Epithelial cell of esophagus (primary cell): ENCODE measurements around the gene MRAP2.
"Not testable (repeated sequence)": the region's sequence is repeated elsewhere in the genome, so short reads cannot be mapped to it uniquely, and the experiment has no call there.

Source experiments
- DNase-seq: peaks from one replicate; pipeline ENCODE4 v3.0.0; 2010; ENCODE audit warnings: low read depth
- H3K4me3 ChIP-seq: 2 replicates; pipeline ENCODE4 v1.5.1; 2011; ENCODE audit warnings: mild to moderate bottlenecking, low read length, control low read depth
- TF ChIP-seq, protein P1 (sequence below): IDR thresholded peaks from 2 replicates; pipeline ENCODE4 v1.5.1; 2011; ENCODE audit warnings: low read depth, mild to moderate bottlenecking, low read length, control low read depth, inconsistent platforms; ENCODE audit not compliant: insufficient read depth; ENCODE audit errors: missing control alignments

The MRAP2 gene

DNA sequence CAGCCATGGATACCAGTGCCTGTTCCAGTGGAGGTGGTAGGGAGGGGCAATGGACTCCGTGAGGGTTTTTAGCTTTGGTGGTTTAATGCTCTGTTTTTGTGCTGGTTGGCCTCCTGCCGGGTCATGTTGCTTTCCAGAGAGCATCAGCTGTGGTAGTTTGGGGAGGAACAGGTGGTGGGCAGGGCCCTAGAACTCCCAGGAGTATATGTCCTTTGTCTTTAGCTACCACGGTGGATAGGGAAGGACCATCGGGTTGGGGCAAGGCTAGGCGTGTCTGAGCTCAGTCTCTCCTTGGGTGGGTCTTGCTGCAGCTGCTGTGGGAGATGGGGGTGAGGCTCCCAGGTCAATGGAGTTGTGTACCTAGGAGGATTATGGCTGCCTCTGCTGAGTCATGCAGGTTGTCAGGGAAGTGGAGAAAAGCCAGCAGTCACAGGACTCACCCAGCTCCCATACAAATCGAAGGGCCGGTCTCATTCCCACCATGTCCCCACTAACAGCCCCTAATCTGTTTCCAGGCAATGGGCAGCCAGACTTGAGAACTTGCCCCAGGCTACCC, 38.9 kb downstream of the MRAP2 start:
- peak; percentile 31 for DNase-seq
- TF ChIP-seq, protein P1, sequence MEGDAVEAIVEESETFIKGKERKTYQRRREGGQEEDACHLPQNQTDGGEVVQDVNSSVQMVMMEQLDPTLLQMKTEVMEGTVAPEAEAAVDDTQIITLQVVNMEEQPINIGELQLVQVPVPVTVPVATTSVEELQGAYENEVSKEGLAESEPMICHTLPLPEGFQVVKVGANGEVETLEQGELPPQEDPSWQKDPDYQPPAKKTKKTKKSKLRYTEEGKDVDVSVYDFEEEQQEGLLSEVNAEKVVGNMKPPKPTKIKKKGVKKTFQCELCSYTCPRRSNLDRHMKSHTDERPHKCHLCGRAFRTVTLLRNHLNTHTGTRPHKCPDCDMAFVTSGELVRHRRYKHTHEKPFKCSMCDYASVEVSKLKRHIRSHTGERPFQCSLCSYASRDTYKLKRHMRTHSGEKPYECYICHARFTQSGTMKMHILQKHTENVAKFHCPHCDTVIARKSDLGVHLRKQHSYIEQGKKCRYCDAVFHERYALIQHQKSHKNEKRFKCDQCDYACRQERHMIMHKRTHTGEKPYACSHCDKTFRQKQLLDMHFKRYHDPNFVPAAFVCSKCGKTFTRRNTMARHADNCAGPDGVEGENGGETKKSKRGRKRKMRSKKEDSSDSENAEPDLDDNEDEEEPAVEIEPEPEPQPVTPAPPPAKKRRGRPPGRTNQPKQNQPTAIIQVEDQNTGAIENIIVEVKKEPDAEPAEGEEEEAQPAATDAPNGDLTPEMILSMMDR = no peak
- H3K4me3 ChIP-seq = no peak overlapping the region

DNA sequence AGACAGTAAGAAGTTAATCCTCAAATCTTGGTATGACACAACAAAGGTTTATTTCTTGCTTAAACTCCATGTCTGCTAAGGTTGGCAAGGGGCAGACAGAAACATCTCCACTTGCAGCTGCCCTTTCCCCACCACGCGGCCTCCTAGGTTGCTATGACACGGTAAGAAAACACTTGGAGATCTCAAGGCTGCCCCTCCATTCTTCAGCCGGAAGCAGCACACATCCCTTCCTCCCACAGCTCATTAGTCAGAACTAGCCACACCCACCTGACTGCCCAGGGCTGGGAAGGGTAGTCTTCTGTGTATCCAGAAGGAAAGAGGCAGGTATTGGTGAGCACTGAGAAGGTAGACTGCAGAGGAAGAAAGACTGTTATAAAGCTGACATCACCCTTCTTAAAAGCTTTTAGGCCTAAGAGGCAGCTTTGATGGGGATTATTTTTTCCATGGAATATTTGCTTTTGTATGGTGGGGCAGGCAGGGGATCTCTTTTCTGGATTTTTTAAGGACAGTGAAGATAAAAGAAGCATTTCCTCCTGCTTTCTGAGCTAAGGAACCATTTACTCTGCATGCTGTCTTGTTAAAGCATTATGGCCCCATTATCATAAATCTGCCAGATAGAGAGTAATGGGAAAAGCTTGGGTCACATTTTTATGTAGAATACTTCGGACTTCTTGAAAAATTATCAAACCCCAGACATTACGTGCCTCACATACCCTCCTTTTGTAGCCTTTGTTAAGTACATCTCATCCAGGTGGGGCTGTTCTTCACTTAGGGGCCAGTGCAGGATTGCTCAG, 41.6 kb downstream of the MRAP2 start:
- TF ChIP-seq, protein P1 = no peak
- H3K4me3 ChIP-seq = no peak overlapping the region
- DNase-seq = peak; percentile 72

DNA sequence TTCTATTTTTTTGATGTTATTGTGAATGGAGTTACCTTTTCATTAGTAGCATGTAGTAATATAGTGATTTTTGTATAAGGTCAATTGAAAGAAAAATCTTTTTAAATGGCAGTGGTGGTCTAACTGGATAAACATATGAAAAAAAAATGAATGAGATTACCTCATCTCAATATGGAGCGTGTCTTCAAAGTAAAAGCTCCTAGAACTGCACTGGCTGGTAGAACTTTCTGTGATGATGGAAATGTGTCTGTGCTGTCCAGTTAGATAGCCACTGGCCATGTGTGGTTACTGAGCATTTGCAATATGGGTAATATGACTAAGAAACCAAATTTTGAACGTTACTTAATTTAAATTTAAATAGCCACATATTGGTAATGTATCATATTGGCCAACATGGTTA, 44.1 kb downstream of the MRAP2 start:
- no peak for DNase-seq
- TF ChIP-seq, protein P1 = no peak
- H3K4me3 ChIP-seq = no peak overlapping the region

DNA sequence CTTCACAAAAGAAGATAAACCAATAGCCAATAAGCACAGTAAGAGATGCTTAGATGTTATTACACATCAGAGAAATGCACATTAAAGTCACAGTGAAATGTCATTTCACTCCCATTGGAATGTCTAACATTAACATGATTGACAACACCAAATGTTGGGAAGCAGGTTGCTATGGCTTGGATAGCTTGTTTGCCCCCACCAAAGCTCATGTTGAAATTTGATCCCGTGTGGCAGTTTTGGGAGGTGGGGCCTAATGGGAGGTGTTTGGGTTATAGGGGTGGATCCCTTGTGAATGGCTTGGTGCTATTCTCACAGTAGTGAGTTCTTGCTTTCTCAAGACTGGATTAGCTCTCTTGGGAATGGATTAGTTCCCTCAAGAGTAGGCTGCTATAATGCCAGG, 44.8 kb downstream of the MRAP2 start:
- DNase-seq = no peak
- TF ChIP-seq, protein P1 = no peak
- H3K4me3 ChIP-seq = no peak overlapping the region

DNA sequence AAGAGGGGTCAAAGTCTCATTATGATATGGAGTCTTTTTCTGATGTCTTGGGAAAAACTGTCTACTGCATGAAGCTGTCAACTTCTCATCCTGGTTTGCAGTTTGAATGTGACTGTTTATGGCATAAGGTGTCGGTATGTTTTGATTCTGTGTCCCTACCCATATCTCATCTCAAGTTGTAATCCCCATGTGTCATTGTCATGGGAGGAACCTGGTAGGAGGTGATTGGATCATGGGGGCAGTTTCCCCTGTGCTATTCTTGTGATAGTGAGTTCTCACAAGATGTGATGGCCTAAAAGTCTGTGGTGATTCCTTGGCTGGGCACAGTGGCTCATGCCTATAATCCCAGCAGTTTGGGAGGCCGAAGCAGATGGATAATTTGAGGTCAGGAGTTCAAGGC, 47.6 kb downstream of the MRAP2 start:
- no peak for DNase-seq
- TF ChIP-seq, protein P1 = no peak

DNA sequence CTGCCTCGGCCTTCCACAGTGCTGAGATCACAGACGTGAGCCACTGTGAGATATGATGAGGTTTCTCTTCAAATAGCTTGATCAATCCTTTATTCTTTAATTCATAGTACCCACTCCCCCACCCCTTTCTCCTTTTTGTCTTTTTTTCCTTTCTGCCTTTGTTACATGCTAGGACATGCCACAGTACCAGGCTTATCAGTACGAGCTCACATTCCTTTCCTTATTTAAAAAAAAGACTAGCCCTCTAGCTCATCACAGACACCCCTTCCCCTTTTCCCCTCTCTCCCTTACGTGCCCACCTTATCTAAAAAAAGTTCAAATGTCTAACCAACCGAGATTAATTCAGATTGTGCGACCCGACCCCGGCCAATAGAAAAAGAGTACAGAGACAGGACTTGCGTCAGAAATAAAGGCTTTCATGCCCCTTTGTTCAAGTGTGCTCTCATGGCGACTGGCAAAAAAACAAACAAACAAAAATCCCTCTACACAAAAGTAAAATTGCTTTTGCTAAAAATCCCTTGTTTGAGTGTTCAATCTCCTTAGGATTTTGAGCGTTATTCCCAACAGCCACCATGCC, 49.2 kb downstream of the MRAP2 start:
- H3K4me3 ChIP-seq = no peak overlapping the region
- DNase-seq = peak; percentile 24
- TF ChIP-seq, protein P1 = no peak

More for the DNA sequence above, 47.6 kb downstream of the MRAP2 start:
- no peak overlapping the region for H3K4me3 ChIP-seq

DNA sequence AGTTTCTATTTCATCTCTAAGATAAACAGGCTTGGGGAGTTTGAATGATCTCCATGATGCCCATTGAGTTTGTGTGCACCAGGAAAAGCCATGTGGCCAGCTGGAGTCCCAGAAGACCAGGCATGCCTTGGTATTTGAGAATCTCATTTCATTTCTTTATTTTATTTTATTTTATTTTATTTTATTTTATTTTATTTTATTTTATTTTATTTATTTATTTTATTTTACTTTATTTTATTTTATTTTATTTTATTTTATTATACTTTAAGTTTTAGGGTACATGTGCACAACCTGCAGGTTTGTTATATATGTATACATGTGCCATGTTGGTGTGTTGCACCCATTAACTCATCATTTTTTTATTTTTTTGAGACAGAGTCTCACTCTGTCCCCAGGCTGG, 51.1 kb downstream of the MRAP2 start:
- H3K4me3 ChIP-seq = not testable (repeated sequence)

More for the DNA sequence above, 51.1 kb downstream of the MRAP2 start:
- DNase-seq = not testable (repeated sequence)
